Smooth muscle cell (in vitro differentiated cells): ENCODE results near the gene ERI2. TPM values are rescaled to one million over a fixed set of nuclear protein-coding genes. Genes with fewer than 3 reads are reported as not detected.

Experiments
- DNase-seq: peaks from one replicate; lab custom pipeline; 2025; ENCODE audit not compliant: unreplicated experiment; lab: John Stamatoyannopoulos, UW
- H2AFZ ChIP-seq: fragments of 200-600 bp; sonication (generic); 2 replicates; pipeline ENCODE4 v1.6.0; 2016; ENCODE audit warnings: antibody characterized with exemption, low read depth, mild to moderate bottlenecking
- H3F3A ChIP-seq: fragments of 200-600 bp; sonication (generic); 2 replicates; pipeline ENCODE4 v1.6.0; 2017; ENCODE audit warnings: antibody characterized with exemption, low read depth
- H3K27ac ChIP-seq: fragments of 200-600 bp; sonication (generic); 2 replicates; pipeline ENCODE4 v1.5.1; 2016; ENCODE audit warnings: low read depth, mild to moderate bottlenecking
- H3K27me3 ChIP-seq: fragments of 200-600 bp; sonication (generic); 2 replicates; pipeline ENCODE4 v1.6.1; 2016; ENCODE audit warnings: low read depth, mild to moderate bottlenecking
- H3K36me3 ChIP-seq: fragments of 200-600 bp; sonication (generic); 2 replicates; pipeline ENCODE4 v1.5.1; 2016; ENCODE audit warnings: low read depth
- H3K4me1 ChIP-seq: fragments of 200-600 bp; sonication (generic); 2 replicates; pipeline ENCODE4 v1.5.1; 2016; ENCODE audit warnings: low read depth
- H3K4me2 ChIP-seq: fragments of 200-600 bp; sonication (generic); 2 replicates; pipeline ENCODE4 v1.6.0; 2016; ENCODE audit warnings: mild to moderate bottlenecking
- H3K4me3 ChIP-seq: fragments of 200-600 bp; sonication (generic); 2 replicates; pipeline ENCODE4 v1.5.1; 2016; ENCODE audit warnings: mild to moderate bottlenecking
- H3K79me2 ChIP-seq: fragments of 200-600 bp; sonication (generic); 2 replicates; pipeline ENCODE4 v1.6.0; 2016; ENCODE audit warnings: low read depth, mild to moderate bottlenecking
- H3K9ac ChIP-seq: fragments of 200-600 bp; sonication (generic); 2 replicates; pipeline ENCODE4 v1.6.0; 2016; ENCODE audit warnings: low read depth
- H3K9me3 ChIP-seq: fragments of 200-600 bp; sonication (generic); replicated peaks from 2 replicates; pipeline ENCODE4 v1.5.1; 2016; ENCODE audit warnings: low read depth
- H4K20me1 ChIP-seq: fragments of 200-600 bp; sonication (generic); 2 replicates; pipeline ENCODE4 v1.6.0; 2016; ENCODE audit warnings: low read depth
- WGBS: methylation state at CpG from one replicate; pipeline ENCODE4 v1.1.7; 2016; ENCODE audit warnings: low lambda C conversion rate; 5-methylcytosine and 5-hydroxymethylcytosine counted together
- polyA plus RNA-seq: library from polyadenylated mRNA; unstranded; fragments of >200 nt; fragmentation: Nextera tagmentation; extraction: Ambion mirVana; gene quantifications from 2 replicates; pipeline ENCODE4 v1.2.1, GENCODE V29; 2016
- total RNA-seq: library from RNA; depleted of rRNA; stranded (reverse); fragments of >200 nt; gene quantifications from 2 replicates; pipeline ENCODE4 v1.2.3, GENCODE V29; 2014
- TF ChIP-seq, protein P1 (sequence below): fragments of 200-600 bp; sonication (generic); IDR thresholded peaks from 2 replicates; pipeline ENCODE4 v1.5.1; 2017; ENCODE audit warnings: borderline replicate concordance, mild to moderate bottlenecking, antibody characterized with exemption; ENCODE audit not compliant: insufficient read depth, poor library complexity, severe bottlenecking

Gene ERI2
- total and polyA plus RNA-seq, 2 experiments from 2014 or later, result 7.6 to 12.9 TPM

- Histone ChIP-seq H3K36me3 (no peaks in the 10 kb centered on the region), H3K9me3 (no peaks in the 10 kb centered on the region), H3K79me2 (no peaks in the 10 kb centered on the region), H3F3A (no peaks in the 10 kb centered on the region), H3K4me1 (no peaks in the 10 kb centered on the region), H3K4me3 (no peak overlapping the region), H4K20me1 (no peaks in the 10 kb centered on the region), H3K27ac (no peak overlapping the region), H2AFZ (no peak overlapping the region), H3K27me3 (peaks cover 11% of the 10 kb centered on the region), H3K4me2 (no peak overlapping the region), H3K9ac (no peak overlapping the region)
- no peak for DNase-seq
- WGBS, result 92% methylated on average over 1 of the region's 1 CpG
- TF ChIP-seq, protein P1, sequence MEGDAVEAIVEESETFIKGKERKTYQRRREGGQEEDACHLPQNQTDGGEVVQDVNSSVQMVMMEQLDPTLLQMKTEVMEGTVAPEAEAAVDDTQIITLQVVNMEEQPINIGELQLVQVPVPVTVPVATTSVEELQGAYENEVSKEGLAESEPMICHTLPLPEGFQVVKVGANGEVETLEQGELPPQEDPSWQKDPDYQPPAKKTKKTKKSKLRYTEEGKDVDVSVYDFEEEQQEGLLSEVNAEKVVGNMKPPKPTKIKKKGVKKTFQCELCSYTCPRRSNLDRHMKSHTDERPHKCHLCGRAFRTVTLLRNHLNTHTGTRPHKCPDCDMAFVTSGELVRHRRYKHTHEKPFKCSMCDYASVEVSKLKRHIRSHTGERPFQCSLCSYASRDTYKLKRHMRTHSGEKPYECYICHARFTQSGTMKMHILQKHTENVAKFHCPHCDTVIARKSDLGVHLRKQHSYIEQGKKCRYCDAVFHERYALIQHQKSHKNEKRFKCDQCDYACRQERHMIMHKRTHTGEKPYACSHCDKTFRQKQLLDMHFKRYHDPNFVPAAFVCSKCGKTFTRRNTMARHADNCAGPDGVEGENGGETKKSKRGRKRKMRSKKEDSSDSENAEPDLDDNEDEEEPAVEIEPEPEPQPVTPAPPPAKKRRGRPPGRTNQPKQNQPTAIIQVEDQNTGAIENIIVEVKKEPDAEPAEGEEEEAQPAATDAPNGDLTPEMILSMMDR, result no peak
These were observed 55.7 kb downstream of the ERI2 start for GRCh38 chr16:20750558-20750957.

- Histone ChIP-seq H4K20me1 (no peaks in the 10 kb centered on the region), H3K27ac (no peak overlapping the region), H3K4me2 (no peak overlapping the region), H3F3A (no peaks in the 10 kb centered on the region), H3K9me3 (no peaks in the 10 kb centered on the region), H3K27me3 (peaks cover 11% of the 10 kb centered on the region), H3K36me3 (no peaks in the 10 kb centered on the region), H3K79me2 (no peaks in the 10 kb centered on the region), H3K9ac (no peak overlapping the region), H3K4me3 (no peak overlapping the region), H2AFZ (no peak overlapping the region), H3K4me1 (no peaks in the 10 kb centered on the region)
- 87% methylated on average over 1 of the region's 1 CpG for WGBS
- no peak for DNase-seq
- TF ChIP-seq, protein P1, result no peak
These were observed 56.8 kb downstream of the ERI2 start for GRCh38 chr16:20749474-20749873.

GRCh38 chr16:20747030-20747816 is 59.0 kb downstream of the ERI2 start:
- Histone ChIP-seq H3K4me2 (no peak overlapping the region), H3K27me3 (peaks cover 5% of the 10 kb centered on the region), H3K4me1 (no peaks in the 10 kb centered on the region), H3K27ac (no peak overlapping the region), H3K36me3 (no peaks in the 10 kb centered on the region), H3K4me3 (no peak overlapping the region), H2AFZ (no peak overlapping the region), H3K9ac (no peak overlapping the region), H4K20me1 (no peaks in the 10 kb centered on the region), H3K79me2 (no peaks in the 10 kb centered on the region), H3K9me3 (no peaks in the 10 kb centered on the region), H3F3A (no peaks in the 10 kb centered on the region)
- 74% methylated on average over 4 of the region's 4 CpGs for WGBS
- no peak for DNase-seq
- TF ChIP-seq, protein P1, result no peak

DNA sequence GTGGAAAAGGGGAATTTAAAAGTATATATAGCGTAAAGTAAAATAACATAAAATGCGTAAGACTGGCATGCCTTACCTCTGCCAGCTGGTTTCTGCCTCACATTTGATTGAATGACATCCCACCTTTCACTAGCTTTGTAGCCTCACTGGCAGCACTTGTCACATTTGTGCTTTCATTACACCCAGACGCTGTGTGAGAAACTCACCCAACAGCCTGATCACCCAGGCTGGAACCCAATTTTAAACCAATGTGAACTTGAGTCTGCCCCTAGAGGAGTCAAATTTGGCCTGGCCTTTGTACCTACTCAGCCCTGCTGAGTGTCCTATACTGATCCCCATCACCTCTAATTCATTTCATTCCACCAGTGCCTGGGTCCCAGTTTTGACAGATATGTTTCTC is 59.8 kb downstream of the ERI2 start:
- no peaks in the 10 kb centered on the region for H3K4me1 ChIP-seq
- H3K9me3 ChIP-seq, result no peaks in the 10 kb centered on the region
- no peak overlapping the region for H3K4me3 ChIP-seq
- H3K9ac ChIP-seq, result no peak overlapping the region
- no peaks in the 10 kb centered on the region for H3F3A ChIP-seq
- WGBS, result 92% methylated on average over 3 of the region's 3 CpGs
- H3K27ac ChIP-seq, result no peak overlapping the region
- TF ChIP-seq, protein P1, result no peak
- H3K4me2 ChIP-seq, result no peak overlapping the region
- H2AFZ ChIP-seq, result no peak overlapping the region
- H4K20me1 ChIP-seq, result no peaks in the 10 kb centered on the region
- DNase-seq, result no peak
- H3K79me2 ChIP-seq, result no peaks in the 10 kb centered on the region
- peaks cover under 1% of the 10 kb centered on the region for H3K27me3 ChIP-seq
- no peaks in the 10 kb centered on the region for H3K36me3 ChIP-seq
